ENCODE results near the gene SSBP3. TPM values are rescaled to one million over a fixed set of nuclear protein-coding genes. Genes with fewer than 3 reads are reported as not detected.

Gene SSBP3
- total and polyA plus RNA-seq, 4 donors: 7.7 to 24.7 (median 17.3) TPM

DNA sequence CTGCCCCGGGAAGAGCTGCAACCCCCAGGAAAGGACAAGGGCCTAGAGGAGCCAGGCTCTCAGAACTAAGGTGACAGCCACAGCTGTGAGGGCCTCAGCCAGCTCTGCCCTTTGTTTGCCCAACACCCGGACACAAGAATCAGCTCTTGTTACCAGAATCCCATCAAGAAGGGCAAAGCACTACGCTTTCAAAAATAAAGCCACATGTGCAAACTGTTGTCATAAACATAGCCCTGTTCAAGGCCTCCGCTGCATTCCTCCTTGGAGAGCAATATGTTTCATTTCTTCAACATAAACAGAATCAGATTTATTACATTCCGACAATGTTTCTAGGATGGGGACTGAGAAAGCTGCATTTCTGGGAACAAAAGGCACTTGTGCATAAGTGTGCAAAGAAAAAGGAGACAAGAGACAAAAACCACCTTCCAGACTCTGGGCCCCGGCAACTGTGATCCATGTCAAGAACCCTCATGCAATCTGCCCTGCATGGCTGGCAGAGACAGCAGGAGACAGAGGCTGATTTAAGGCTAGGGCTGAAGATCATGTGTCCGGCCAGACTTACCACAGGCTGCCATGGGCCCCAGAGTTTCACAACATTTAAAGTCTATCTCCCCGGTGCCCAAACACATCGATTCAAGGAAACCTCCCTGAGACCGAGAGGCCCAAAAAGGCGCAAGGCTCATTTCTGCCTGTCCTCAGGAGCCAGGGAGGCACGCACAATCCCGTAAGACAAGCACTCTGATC lies 71.0 kb downstream of the SSBP3 start:
- 73% methylated on average over 13 of the region's 13 CpGs for WGBS
- peaks cover under 1 to 7% (median 1%) of the 10 kb centered on the region in 4 donors for H3K4me1 ChIP-seq (ENCODE audit: control insufficient read depth in 4 of 4, insufficient read depth in 4 of 4, low read length in 3 of 4)

More for the DNA sequence above, 71.0 kb downstream of the SSBP3 start:
- Histone ChIP-seq H3K27ac (ENCODE audit: low read depth in 1 of 2, low read length in 2 of 2) (peak overlapping the region; percentile 49 to 66), H3K4me3 (ENCODE audit: low read depth in 1 of 3, low read length in 3 of 3) (no peak overlapping the region), H3K9me3 (ENCODE audit: control insufficient read depth in 4 of 4, low read length in 3 of 4) (no peaks in the 10 kb centered on the region), H3K9ac (ENCODE audit: low read depth in 1 of 2, low read length in 2 of 2) (no peak overlapping the region), H3K36me3 (ENCODE audit: control insufficient read depth in 4 of 4, insufficient read depth in 3 of 4, low read depth in 1 of 4, low read length in 3 of 4) (peaks cover 0 to 4% (median 0%) of the 10 kb centered on the region in 4 donors), H3K27me3 (ENCODE audit: control insufficient read depth in 4 of 4, insufficient read depth in 4 of 4, low read length in 3 of 4) (no peaks in the 10 kb centered on the region)
- DNase-seq (ENCODE audit: low spot score): no peak
- TF ChIP-seq HNF4A (conservative IDR thresholded peaks at IDR 0.05) (no peak), NR2F2 (IDR thresholded peaks at IDR 0.05) (no peak), FOXA1 (IDR thresholded peaks at IDR 0.05) (no peak), FOXA2 (IDR thresholded peaks at IDR 0.05) (no peak), JUND (IDR thresholded peaks at IDR 0.05) (no peak), RAD21 (IDR thresholded peaks at IDR 0.05) (no peak), GABPA (IDR thresholded peaks at IDR 0.05 in 1 of 2, conservative IDR thresholded peaks at IDR 0.05 in 1 of 2) (no peak), HNF4G (IDR thresholded peaks at IDR 0.05) (no peak), SP1 (IDR thresholded peaks at IDR 0.05) (no peak), EGR1 (IDR thresholded peaks at IDR 0.05; ENCODE audit: low read depth in 2 of 2) (no peak), RXRA (IDR thresholded peaks at IDR 0.05) (no peak), TAF1 (conservative IDR thresholded peaks at IDR 0.05) (no peak), YY1 (IDR thresholded peaks at IDR 0.05) (no peak)
- TF ChIP-seq, protein P1, sequence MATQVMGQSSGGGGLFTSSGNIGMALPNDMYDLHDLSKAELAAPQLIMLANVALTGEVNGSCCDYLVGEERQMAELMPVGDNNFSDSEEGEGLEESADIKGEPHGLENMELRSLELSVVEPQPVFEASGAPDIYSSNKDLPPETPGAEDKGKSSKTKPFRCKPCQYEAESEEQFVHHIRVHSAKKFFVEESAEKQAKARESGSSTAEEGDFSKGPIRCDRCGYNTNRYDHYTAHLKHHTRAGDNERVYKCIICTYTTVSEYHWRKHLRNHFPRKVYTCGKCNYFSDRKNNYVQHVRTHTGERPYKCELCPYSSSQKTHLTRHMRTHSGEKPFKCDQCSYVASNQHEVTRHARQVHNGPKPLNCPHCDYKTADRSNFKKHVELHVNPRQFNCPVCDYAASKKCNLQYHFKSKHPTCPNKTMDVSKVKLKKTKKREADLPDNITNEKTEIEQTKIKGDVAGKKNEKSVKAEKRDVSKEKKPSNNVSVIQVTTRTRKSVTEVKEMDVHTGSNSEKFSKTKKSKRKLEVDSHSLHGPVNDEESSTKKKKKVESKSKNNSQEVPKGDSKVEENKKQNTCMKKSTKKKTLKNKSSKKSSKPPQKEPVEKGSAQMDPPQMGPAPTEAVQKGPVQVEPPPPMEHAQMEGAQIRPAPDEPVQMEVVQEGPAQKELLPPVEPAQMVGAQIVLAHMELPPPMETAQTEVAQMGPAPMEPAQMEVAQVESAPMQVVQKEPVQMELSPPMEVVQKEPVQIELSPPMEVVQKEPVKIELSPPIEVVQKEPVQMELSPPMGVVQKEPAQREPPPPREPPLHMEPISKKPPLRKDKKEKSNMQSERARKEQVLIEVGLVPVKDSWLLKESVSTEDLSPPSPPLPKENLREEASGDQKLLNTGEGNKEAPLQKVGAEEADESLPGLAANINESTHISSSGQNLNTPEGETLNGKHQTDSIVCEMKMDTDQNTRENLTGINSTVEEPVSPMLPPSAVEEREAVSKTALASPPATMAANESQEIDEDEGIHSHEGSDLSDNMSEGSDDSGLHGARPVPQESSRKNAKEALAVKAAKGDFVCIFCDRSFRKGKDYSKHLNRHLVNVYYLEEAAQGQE (IDR thresholded peaks at IDR 0.05): no peak
- TF ChIP-seq, protein P2, sequence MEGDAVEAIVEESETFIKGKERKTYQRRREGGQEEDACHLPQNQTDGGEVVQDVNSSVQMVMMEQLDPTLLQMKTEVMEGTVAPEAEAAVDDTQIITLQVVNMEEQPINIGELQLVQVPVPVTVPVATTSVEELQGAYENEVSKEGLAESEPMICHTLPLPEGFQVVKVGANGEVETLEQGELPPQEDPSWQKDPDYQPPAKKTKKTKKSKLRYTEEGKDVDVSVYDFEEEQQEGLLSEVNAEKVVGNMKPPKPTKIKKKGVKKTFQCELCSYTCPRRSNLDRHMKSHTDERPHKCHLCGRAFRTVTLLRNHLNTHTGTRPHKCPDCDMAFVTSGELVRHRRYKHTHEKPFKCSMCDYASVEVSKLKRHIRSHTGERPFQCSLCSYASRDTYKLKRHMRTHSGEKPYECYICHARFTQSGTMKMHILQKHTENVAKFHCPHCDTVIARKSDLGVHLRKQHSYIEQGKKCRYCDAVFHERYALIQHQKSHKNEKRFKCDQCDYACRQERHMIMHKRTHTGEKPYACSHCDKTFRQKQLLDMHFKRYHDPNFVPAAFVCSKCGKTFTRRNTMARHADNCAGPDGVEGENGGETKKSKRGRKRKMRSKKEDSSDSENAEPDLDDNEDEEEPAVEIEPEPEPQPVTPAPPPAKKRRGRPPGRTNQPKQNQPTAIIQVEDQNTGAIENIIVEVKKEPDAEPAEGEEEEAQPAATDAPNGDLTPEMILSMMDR (IDR thresholded peaks at IDR 0.05; ENCODE audit: low read depth, low read length, missing input control): no peak
- TF ChIP-seq, protein P3, sequence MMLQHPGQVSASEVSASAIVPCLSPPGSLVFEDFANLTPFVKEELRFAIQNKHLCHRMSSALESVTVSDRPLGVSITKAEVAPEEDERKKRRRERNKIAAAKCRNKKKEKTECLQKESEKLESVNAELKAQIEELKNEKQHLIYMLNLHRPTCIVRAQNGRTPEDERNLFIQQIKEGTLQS (IDR thresholded peaks at IDR 0.05): no peak
- TF ChIP-seq, protein P4, sequence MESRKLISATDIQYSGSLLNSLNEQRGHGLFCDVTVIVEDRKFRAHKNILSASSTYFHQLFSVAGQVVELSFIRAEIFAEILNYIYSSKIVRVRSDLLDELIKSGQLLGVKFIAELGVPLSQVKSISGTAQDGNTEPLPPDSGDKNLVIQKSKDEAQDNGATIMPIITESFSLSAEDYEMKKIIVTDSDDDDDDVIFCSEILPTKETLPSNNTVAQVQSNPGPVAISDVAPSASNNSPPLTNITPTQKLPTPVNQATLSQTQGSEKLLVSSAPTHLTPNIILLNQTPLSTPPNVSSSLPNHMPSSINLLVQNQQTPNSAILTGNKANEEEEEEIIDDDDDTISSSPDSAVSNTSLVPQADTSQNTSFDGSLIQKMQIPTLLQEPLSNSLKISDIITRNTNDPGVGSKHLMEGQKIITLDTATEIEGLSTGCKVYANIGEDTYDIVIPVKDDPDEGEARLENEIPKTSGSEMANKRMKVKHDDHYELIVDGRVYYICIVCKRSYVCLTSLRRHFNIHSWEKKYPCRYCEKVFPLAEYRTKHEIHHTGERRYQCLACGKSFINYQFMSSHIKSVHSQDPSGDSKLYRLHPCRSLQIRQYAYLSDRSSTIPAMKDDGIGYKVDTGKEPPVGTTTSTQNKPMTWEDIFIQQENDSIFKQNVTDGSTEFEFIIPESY (IDR thresholded peaks at IDR 0.05): no peak
- TF ChIP-seq, protein P5, sequence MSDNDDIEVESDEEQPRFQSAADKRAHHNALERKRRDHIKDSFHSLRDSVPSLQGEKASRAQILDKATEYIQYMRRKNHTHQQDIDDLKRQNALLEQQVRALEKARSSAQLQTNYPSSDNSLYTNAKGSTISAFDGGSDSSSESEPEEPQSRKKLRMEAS (IDR thresholded peaks at IDR 0.05): no peak

Measured in liver (tissue), 9 donors.